ENCODE data around the gene FAM110C. TPM values are rescaled to one million over a fixed set of nuclear protein-coding genes. Genes with fewer than 3 reads are reported as not detected.
"Not testable (repeated sequence)": the region's sequence is repeated elsewhere in the genome, so short reads cannot be mapped to it uniquely, and the experiment has no call there.

Gene FAM110C
- total RNA-seq, 4 donors from 2014 or later = 23.7 to 53.9 (median 41.8) TPM

GRCh38 chr2:26891-27290 is 19.4 kb downstream of the FAM110C start:
- intact Hi-C loops (cut with DNase I; ENCODE audit: low total_unique reads) = no loop called here

GRCh38 chr2:25543-25942 is 20.8 kb downstream of the FAM110C start:
- intact Hi-C loops (cut with DNase I; ENCODE audit: low total_unique reads) (no loop called here), in situ Hi-C loops (cut with MboI; ENCODE audit: low pct_ligation_motif_present in 1 of 4, low pct_unique_long_range_greater_than_20kb in 1 of 4, low sequenced_read_pairs in 3 of 4) (no loop called here)
- no peak for DNase-seq
- Histone ChIP-seq H3K9me3 (no peaks in the 10 kb centered on the region), H3K27me3 (no peaks in the 10 kb centered on the region), H3K27ac (no peak overlapping the region), H3K36me3 (no peaks in the 10 kb centered on the region), H3K4me3 (no peak overlapping the region), H3K4me1 (peaks cover 6 to 39% (median 16%) of the 10 kb centered on the region in 4 donors)
- TF ChIP-seq POLR2AphosphoS5 (IDR thresholded peaks at IDR 0.05) (no peak), POLR2A (IDR thresholded peaks at IDR 0.05) (no peak), EP300 (IDR thresholded peaks at IDR 0.05; ENCODE audit: low read depth) (no peak)
- 75 to 78% methylated on average over 4 of the region's 4 CpGs for WGBS, 2 donors (ENCODE audit: low coverage in 1 of 2)

More at GRCh38 chr2:26891-27290, 19.4 kb downstream of the FAM110C start:
- H3K27me3 ChIP-seq = no peaks in the 10 kb centered on the region
- H3K4me3 ChIP-seq = no peak overlapping the region
- no peaks in the 10 kb centered on the region for H3K36me3 ChIP-seq
- 63 to 86% methylated on average over 4 of the region's 4 CpGs for WGBS, 2 donors (ENCODE audit: low coverage in 1 of 2)
- H3K4me1 ChIP-seq = peaks cover 6 to 34% (median 16%) of the 10 kb centered on the region in 4 donors
- no peak overlapping the region for H3K27ac ChIP-seq
- no peak for DNase-seq
- TF ChIP-seq EP300 (IDR thresholded peaks at IDR 0.05; ENCODE audit: low read depth) (no peak), POLR2A (IDR thresholded peaks at IDR 0.05) (no peak), CTCF (IDR thresholded peaks at IDR 0.05) (no peak), POLR2AphosphoS5 (IDR thresholded peaks at IDR 0.05) (no peak)
- H3K9me3 ChIP-seq = no peaks in the 10 kb centered on the region
- in situ Hi-C loops (cut with MboI; ENCODE audit: low pct_ligation_motif_present in 1 of 4, low pct_unique_long_range_greater_than_20kb in 1 of 4, low sequenced_read_pairs in 3 of 4) = no loop called here

- H3K27me3 ChIP-seq; DNase-seq; H3K36me3 ChIP-seq; H3K9me3 ChIP-seq; intact Hi-C loops (cut with DNase I; ENCODE audit: low total_unique reads); H3K4me3 ChIP-seq; in situ Hi-C loops (cut with MboI; ENCODE audit: low pct_ligation_motif_present in 1 of 4, low pct_unique_long_range_greater_than_20kb in 1 of 4, low sequenced_read_pairs in 3 of 4): not testable (repeated sequence)
- 45 to 63% methylated on average over 1 to 4 of the region's 4 CpGs for WGBS, 2 donors (ENCODE audit: low coverage in 1 of 2)
- peak overlapping the region; percentile 56 to 78 (median 64) for H3K27ac ChIP-seq
- peaks cover 6 to 44% (median 22%) of the 10 kb centered on the region in 4 donors for H3K4me1 ChIP-seq
Measured at GRCh38 chr2:24591-24990, 21.7 kb downstream of the FAM110C start.

- intact Hi-C loops (cut with DNase I; ENCODE audit: low total_unique reads) = no loop called here
- no peaks in the 10 kb centered on the region for H3K27me3 ChIP-seq
- peak; percentile 43 for DNase-seq
- TF ChIP-seq POLR2AphosphoS5 (IDR thresholded peaks at IDR 0.05) (no peak), POLR2A (IDR thresholded peaks at IDR 0.05) (no peak), CTCF (IDR thresholded peaks at IDR 0.05) (no peak), EP300 (IDR thresholded peaks at IDR 0.05; ENCODE audit: low read depth) (no peak)
- in situ Hi-C loops (cut with MboI; ENCODE audit: low pct_ligation_motif_present in 1 of 4, low pct_unique_long_range_greater_than_20kb in 1 of 4, low sequenced_read_pairs in 3 of 4) = no loop called here
- no peaks in the 10 kb centered on the region for H3K36me3 ChIP-seq
- no peaks in the 10 kb centered on the region for H3K9me3 ChIP-seq
- H3K4me1 ChIP-seq = peaks cover 6 to 43% (median 22%) of the 10 kb centered on the region in 4 donors
- peak overlapping the region; percentile 56 to 78 (median 64) for H3K27ac ChIP-seq
- peak overlapping the region in 1 of 4 donors; percentile 26 for H3K4me3 ChIP-seq
Measured at GRCh38 chr2:24107-24506, 22.2 kb downstream of the FAM110C start.

GRCh38 chr2:23283-23682 is 23.0 kb downstream of the FAM110C start:
- H3K4me1 ChIP-seq = peaks cover 6 to 47% (median 25%) of the 10 kb centered on the region in 4 donors
- no peak overlapping the region for H3K4me3 ChIP-seq

GRCh38 chr2:22244-22643 is 24.1 kb downstream of the FAM110C start:
- H3K4me3 ChIP-seq; H3K27me3 ChIP-seq; H3K36me3 ChIP-seq; DNase-seq; in situ Hi-C loops (cut with MboI; ENCODE audit: low pct_ligation_motif_present in 1 of 4, low pct_unique_long_range_greater_than_20kb in 1 of 4, low sequenced_read_pairs in 3 of 4); intact Hi-C loops (cut with DNase I; ENCODE audit: low total_unique reads); H3K9me3 ChIP-seq; H3K27ac ChIP-seq: not testable (repeated sequence)
- H3K4me1 ChIP-seq = peaks cover 6 to 47% (median 25%) of the 10 kb centered on the region in 4 donors
- WGBS, 2 donors (ENCODE audit: low coverage in 1 of 2) = 59 to 90% methylated on average over 4 of the region's 4 CpGs

More at GRCh38 chr2:23283-23682, 23.0 kb downstream of the FAM110C start:
- Histone ChIP-seq H3K27ac (peak overlapping the region; percentile 56 to 78 (median 64)), H3K27me3 (no peaks in the 10 kb centered on the region), H3K36me3 (no peaks in the 10 kb centered on the region), H3K9me3 (no peaks in the 10 kb centered on the region)
- intact Hi-C loops (cut with DNase I; ENCODE audit: low total_unique reads) = no loop called here
- TF ChIP-seq POLR2AphosphoS5 (IDR thresholded peaks at IDR 0.05) = no peak
- TF ChIP-seq POLR2A (IDR thresholded peaks at IDR 0.05) = no peak
- TF ChIP-seq CTCF (IDR thresholded peaks at IDR 0.05) = no peak
- no peak for TF ChIP-seq EP300 (IDR thresholded peaks at IDR 0.05; ENCODE audit: low read depth)
- no peak for DNase-seq
- in situ Hi-C loops (cut with MboI; ENCODE audit: low pct_ligation_motif_present in 1 of 4, low pct_unique_long_range_greater_than_20kb in 1 of 4, low sequenced_read_pairs in 3 of 4) = no loop called here
- 63 to 67% methylated on average over 1 of the region's 1 CpG for WGBS, 2 donors (ENCODE audit: low coverage in 1 of 2)

Measured in transverse colon (tissue), 4 donors.